ENCODE results near the gene ARHGAP42. TPM values are rescaled to one million over a fixed set of nuclear protein-coding genes. Genes with fewer than 3 reads are reported as not detected.

The ARHGAP42 gene
- total and polyA plus RNA-seq, 2 of the 4 experiments (the other 2 are of a cell fraction), result 2.9 to 7.3 TPM

- POLR2A ChIA-PET (ENCODE audit: unreplicated experiment), result no interaction called here
- Histone ChIP-seq H3K4me2 (ENCODE audit: low read depth, low read length) (no peak overlapping the region), H3K9me1 (ENCODE audit: insufficient read depth, low read length) (peaks cover 4% of the 10 kb centered on the region), H3K4ac (ENCODE audit: low read depth, low read length) (no peak overlapping the region), H3K4me1 (ENCODE audit: control insufficient read depth, insufficient read depth, low read length) (peaks cover 6% of the 10 kb centered on the region), H2BK20ac (ENCODE audit: low read depth, low read length) (no peak overlapping the region), H2AK9ac (replicated peaks; ENCODE audit: low read depth, low read length, poor library complexity) (no peak overlapping the region), H3K14ac (replicated peaks; ENCODE audit: low read depth, low read length) (no peak overlapping the region), H3K23ac (ENCODE audit: low read depth, low read length) (no peak overlapping the region), H4K8ac (ENCODE audit: low read depth in 2 of 2, low read length in 2 of 2) (no peak overlapping the region), H3K36me3 (ENCODE audit: control insufficient read depth, insufficient read depth, low read length) (no peaks in the 10 kb centered on the region), H3K4me3 (ENCODE audit: insufficient read depth, low read depth, low read length) (no peak overlapping the region), H2AK5ac (ENCODE audit: low read depth, low read length) (no peak overlapping the region), H2BK15ac (ENCODE audit: low read depth, low read length) (no peak overlapping the region), H3K79me1 (ENCODE audit: low read depth in 1 of 2, low read length in 2 of 2) (peaks cover 2 to 8% of the 10 kb centered on the region in 2 experiments; a peak in 3 of 4 replicates), H2AFZ (replicated peaks; ENCODE audit: low read length, poor library complexity) (no peak overlapping the region), H3K9me3 (ENCODE audit: control insufficient read depth, insufficient read depth, low read length) (no peaks in the 10 kb centered on the region), H4K5ac (ENCODE audit: low read depth, low read length) (no peak overlapping the region), H3K27ac (ENCODE audit: insufficient read depth, low read length) (no peak overlapping the region), H2BK120ac (ENCODE audit: low read depth, low read length) (no peak overlapping the region), H3K56ac (ENCODE audit: extremely low read depth, insufficient read depth, low read length) (no peak overlapping the region), H3K9ac (ENCODE audit: low read depth, low read length) (no peak overlapping the region), H4K91ac (ENCODE audit: insufficient read depth, low read depth, low read length) (no peak overlapping the region), H3K18ac (ENCODE audit: low read depth, low read length) (no peak overlapping the region; the same call in 1 of the 2 replicates), H3K27me3 (ENCODE audit: control insufficient read depth, insufficient read depth, low read length) (no peaks in the 10 kb centered on the region), H4K20me1 (ENCODE audit: insufficient read depth, low read length) (no peaks in the 10 kb centered on the region), H2BK5ac (ENCODE audit: low read depth, low read length, poor library complexity, severe bottlenecking) (no peak overlapping the region)
- in situ Hi-C loops (cut with MboI; ENCODE audit: low sequenced_read_pairs) (no loop called here), dilution Hi-C loops (cut with HindIII; ENCODE audit: low sequenced_read_pairs, unreplicated experiment) (no loop called here), intact Hi-C loops (cut with micrococcal nuclease) (no loop called here)
- CTCF ChIA-PET, result no interaction called here
- WGBS, 2 experiments (ENCODE audit: extremely low coverage in 2 of 2, insufficient read length in 1 of 2), result no CpG with 5 or more reads among the region's 1 CpG
- TF ChIP-seq MXI1 (IDR thresholded peaks at IDR 0.05; ENCODE audit: borderline replicate concordance, low read depth, low read length), result no peak
- no peak for TF ChIP-seq SMC3 (IDR thresholded peaks at IDR 0.05; ENCODE audit: low read depth, low read length)
- no peak for TF ChIP-seq ELK1 (IDR thresholded peaks at IDR 0.05; ENCODE audit: borderline replicate concordance, low read depth, low read length)
- no peak for TF ChIP-seq CTCF (conservative IDR thresholded peaks at IDR 0.05; ENCODE audit: low read depth, low read length)
- no peak for TF ChIP-seq USF2 (IDR thresholded peaks at IDR 0.05; ENCODE audit: low read depth, low read length)
- no peak for TF ChIP-seq NFE2L2 (IDR thresholded peaks at IDR 0.05; ENCODE audit: low read depth, low read length)
- TF ChIP-seq MAFK (IDR thresholded peaks at IDR 0.05; ENCODE audit: low read depth, low read length), result no peak
- no peak for TF ChIP-seq RAD21 (IDR thresholded peaks at IDR 0.05; ENCODE audit: low read length)
- no peak for TF ChIP-seq POLR2A (IDR thresholded peaks at IDR 0.05; ENCODE audit: low read depth, low read length)
- TF ChIP-seq FOS (IDR thresholded peaks at IDR 0.05; ENCODE audit: low read depth, low read length), result no peak
- no peak for DNase-seq
- no TSS peak for BruUV-seq (replicated peaks)
- ATAC-seq (ENCODE audit: low read depth), result no peak
These were observed 205.8 kb downstream of the ARHGAP42 start for GRCh38 chr11:100892886-100893285.

Data from IMR-90 (cell line).